HUES64 (cell line): ENCODE measurements around the gene ZNF462. TPM values are rescaled to one million over a fixed set of nuclear protein-coding genes. Genes with fewer than 3 reads are reported as not detected.
A peak's percentile ranks its signal among the peaks of the same experiment; 100 is the strongest.

ENCODE experiments used
- H3K27ac ChIP-seq: 2 replicates; pipeline ENCODE4 v1.7.0; 2013; ENCODE audit warnings: low read depth, low read length, inconsistent platforms
- H3K27me3 ChIP-seq: 2 replicates; pipeline ENCODE4 v1.6.1; 2013; ENCODE audit warnings: mild to moderate bottlenecking, low read length; ENCODE audit not compliant: insufficient read depth
- H3K36me3 ChIP-seq: 2 replicates; pipeline ENCODE4 v1.6.1; 2013; ENCODE audit warnings: mild to moderate bottlenecking, low read length; ENCODE audit not compliant: insufficient read depth
- H3K4me1 ChIP-seq: 2 replicates; pipeline ENCODE4 v1.6.1; 2013; ENCODE audit warnings: mild to moderate bottlenecking, low read length, moderate library complexity; ENCODE audit not compliant: insufficient read depth
- H3K4me3 ChIP-seq: 2 replicates; pipeline ENCODE4 v1.5.1; 2013; ENCODE audit warnings: mild to moderate bottlenecking, low read length, moderate library complexity
- H3K9ac ChIP-seq: 2 replicates; pipeline ENCODE4 v1.6.1; 2013; ENCODE audit warnings: mild to moderate bottlenecking, low read depth, low read length
- H3K9me3 ChIP-seq: 2 replicates; pipeline ENCODE4 v1.6.1; 2013; ENCODE audit warnings: low read depth, low read length; ENCODE audit not compliant: insufficient read depth
- WGBS: fragments of 150-250, 120-280 bp; methylation state at CpG from one replicate; pipeline ENCODE4 v1.1.7; 2013; ENCODE audit warnings: missing lambda C conversion rate; 5-methylcytosine and 5-hydroxymethylcytosine counted together
- polyA plus RNA-seq, 2 experiments: library from polyadenylated mRNA; stranded (reverse); fragments of 50-300 nt; gene quantifications; one replicate each; pipeline ENCODE4 v1.2.3, GENCODE V29; 2013

The ZNF462 gene
- 36.0 TPM for polyA plus RNA-seq (2013, experiment 1 of 2)
- 35.5 TPM for polyA plus RNA-seq (2013, experiment 2 of 2)

- Histone ChIP-seq H3K4me3 (peak within 1 kb of the TSS; percentile 77), H3K36me3 (peaks cover 11% of the 10 kb centered on the region), H3K4me1 (peaks cover 49% of the 10 kb centered on the region), H3K9me3 (no peaks in the 10 kb centered on the region), H3K9ac (peak within 1 kb of the TSS; percentile 94), H3K27me3 (no peaks in the 10 kb centered on the region), H3K27ac (peak within 1 kb of the TSS; percentile 96)
- WGBS, result 0% methylated on average over 27 of the region's 33 CpGs
Observed at GRCh38 chr9:106862821-106863720, at the start of gene ZNF462. Gene ZNF462 (plus strand): TSS chr9:106863166. CDS start chr9:106923384, 60,218 bp downstream.

GRCh38 chr9:106816524-106816923 is 46.4 kb upstream of the ZNF462 start:
- no peaks in the 10 kb centered on the region for H3K4me1 ChIP-seq
- WGBS, result 90% methylated on average over 2 of the region's 2 CpGs
- no peak overlapping the region for H3K4me3 ChIP-seq

GRCh38 chr9:106818034-106818433 is 44.9 kb upstream of the ZNF462 start:
- H3K27ac ChIP-seq, result no peak overlapping the region
- H3K27me3 ChIP-seq, result no peaks in the 10 kb centered on the region
- H3K36me3 ChIP-seq, result no peaks in the 10 kb centered on the region
- WGBS, result 92% methylated on average over 5 of the region's 5 CpGs
- no peak overlapping the region for H3K9ac ChIP-seq
- no peak overlapping the region for H3K4me3 ChIP-seq
- no peaks in the 10 kb centered on the region for H3K9me3 ChIP-seq
- H3K4me1 ChIP-seq, result no peaks in the 10 kb centered on the region

More at GRCh38 chr9:106816524-106816923, 46.4 kb upstream of the ZNF462 start:
- H3K9me3 ChIP-seq, result no peaks in the 10 kb centered on the region
- no peaks in the 10 kb centered on the region for H3K27me3 ChIP-seq
- no peak overlapping the region for H3K27ac ChIP-seq
- H3K9ac ChIP-seq, result no peak overlapping the region
- H3K36me3 ChIP-seq, result no peaks in the 10 kb centered on the region

GRCh38 chr9:106820866-106821265 is 42.1 kb upstream of the ZNF462 start:
- no peaks in the 10 kb centered on the region for H3K4me1 ChIP-seq
- H3K27ac ChIP-seq, result no peak overlapping the region
- 80% methylated on average over 1 of the region's 1 CpG for WGBS

GRCh38 chr9:106828070-106828469 is 34.9 kb upstream of the ZNF462 start:
- no peaks in the 10 kb centered on the region for H3K27me3 ChIP-seq
- H3K9me3 ChIP-seq, result no peaks in the 10 kb centered on the region
- no peaks in the 10 kb centered on the region for H3K36me3 ChIP-seq
- H3K4me1 ChIP-seq, result no peaks in the 10 kb centered on the region
- H3K4me3 ChIP-seq, result no peak overlapping the region
- no peak overlapping the region for H3K9ac ChIP-seq
- 97% methylated on average over 3 of the region's 3 CpGs for WGBS
- H3K27ac ChIP-seq, result no peak overlapping the region

More at GRCh38 chr9:106820866-106821265, 42.1 kb upstream of the ZNF462 start:
- no peak overlapping the region for H3K4me3 ChIP-seq
- no peaks in the 10 kb centered on the region for H3K27me3 ChIP-seq
- H3K9ac ChIP-seq, result no peak overlapping the region
- no peaks in the 10 kb centered on the region for H3K9me3 ChIP-seq
- H3K36me3 ChIP-seq, result no peaks in the 10 kb centered on the region

GRCh38 chr9:106828965-106829364 is 34.0 kb upstream of the ZNF462 start:
- no peaks in the 10 kb centered on the region for H3K36me3 ChIP-seq
- H3K4me3 ChIP-seq, result no peak overlapping the region
- no peak overlapping the region for H3K9ac ChIP-seq
- H3K27me3 ChIP-seq, result no peaks in the 10 kb centered on the region
- H3K4me1 ChIP-seq, result no peaks in the 10 kb centered on the region
- no peak overlapping the region for H3K27ac ChIP-seq
- H3K9me3 ChIP-seq, result no peaks in the 10 kb centered on the region

- WGBS, result 89% methylated on average over 2 of the region's 2 CpGs
- Histone ChIP-seq H3K9me3 (no peaks in the 10 kb centered on the region), H3K27me3 (no peaks in the 10 kb centered on the region), H3K36me3 (no peaks in the 10 kb centered on the region), H3K27ac (no peak overlapping the region), H3K4me1 (no peaks in the 10 kb centered on the region), H3K4me3 (no peak overlapping the region), H3K9ac (no peak overlapping the region)
Observed at GRCh38 chr9:106829666-106830408, 33.1 kb upstream of the ZNF462 start.

- no peaks in the 10 kb centered on the region for H3K4me1 ChIP-seq
- H3K9ac ChIP-seq, result no peak overlapping the region
- H3K36me3 ChIP-seq, result no peaks in the 10 kb centered on the region
- no peak overlapping the region for H3K27ac ChIP-seq
- no peaks in the 10 kb centered on the region for H3K27me3 ChIP-seq
- 90% methylated on average over 4 of the region's 4 CpGs for WGBS
- H3K9me3 ChIP-seq, result no peaks in the 10 kb centered on the region
- no peak overlapping the region for H3K4me3 ChIP-seq
Observed at GRCh38 chr9:106830527-106831150, 32.3 kb upstream of the ZNF462 start.

- no peaks in the 10 kb centered on the region for H3K4me1 ChIP-seq
- H3K27me3 ChIP-seq, result no peaks in the 10 kb centered on the region
- H3K9ac ChIP-seq, result no peak overlapping the region
- no peak overlapping the region for H3K4me3 ChIP-seq
- H3K9me3 ChIP-seq, result no peaks in the 10 kb centered on the region
- H3K27ac ChIP-seq, result no peak overlapping the region
- no peaks in the 10 kb centered on the region for H3K36me3 ChIP-seq
Observed at GRCh38 chr9:106834888-106835287, 28.1 kb upstream of the ZNF462 start.

DNA sequence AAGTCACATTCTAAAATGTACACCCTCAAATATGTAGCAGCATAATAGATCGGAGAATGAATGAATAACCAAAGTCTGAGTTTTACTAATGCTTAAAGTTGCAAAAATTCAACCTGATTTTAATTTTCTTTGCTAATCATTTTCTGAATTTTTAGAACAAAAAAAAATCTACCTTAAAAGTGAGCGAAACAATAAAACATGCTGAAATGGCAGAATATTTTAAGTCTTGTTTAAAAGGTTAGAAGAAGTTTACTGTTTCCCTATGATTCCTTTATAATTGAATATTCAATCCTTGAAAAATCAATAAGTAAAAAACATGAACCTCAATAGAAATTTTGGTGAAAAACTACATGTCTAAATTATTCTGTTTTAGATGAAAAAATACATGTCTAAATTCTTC is 27.1 kb upstream of the ZNF462 start:
- Histone ChIP-seq H3K36me3 (no peaks in the 10 kb centered on the region), H3K9ac (no peak overlapping the region)
- WGBS, result 100% methylated on average over 1 of the region's 2 CpGs

DNA sequence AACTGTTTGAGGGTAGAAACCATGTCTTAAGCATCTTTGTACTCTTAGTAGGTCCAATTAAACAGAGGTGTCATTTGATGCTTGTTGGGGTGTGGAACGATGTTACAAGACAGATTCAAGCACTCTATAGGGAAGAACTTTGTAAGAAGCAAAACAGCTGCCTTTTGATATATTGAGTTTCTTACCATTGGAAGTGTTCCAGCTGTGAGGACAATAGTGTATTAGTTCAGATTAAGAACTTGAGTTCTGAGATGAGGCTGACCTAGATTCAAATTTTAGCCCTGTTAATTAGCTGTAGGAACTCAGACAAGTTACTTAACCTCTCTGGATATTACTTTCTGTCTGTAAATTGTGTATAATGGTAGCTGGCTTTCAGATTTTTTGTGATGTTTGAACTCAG is 19.6 kb upstream of the ZNF462 start:
- Histone ChIP-seq H3K36me3 (no peaks in the 10 kb centered on the region), H3K9me3 (no peaks in the 10 kb centered on the region), H3K27ac (no peak overlapping the region), H3K9ac (no peak overlapping the region), H3K4me1 (no peaks in the 10 kb centered on the region), H3K4me3 (no peak overlapping the region), H3K27me3 (no peaks in the 10 kb centered on the region)
- 93% methylated on average over 1 of the region's 1 CpG for WGBS

More for the DNA sequence above, 27.1 kb upstream of the ZNF462 start:
- no peak overlapping the region for H3K27ac ChIP-seq
- H3K4me1 ChIP-seq, result no peaks in the 10 kb centered on the region
- no peaks in the 10 kb centered on the region for H3K9me3 ChIP-seq
- no peak overlapping the region for H3K4me3 ChIP-seq
- no peaks in the 10 kb centered on the region for H3K27me3 ChIP-seq
